ENCODE data around the gene SPATS2.

- no peak for TF ChIP-seq EZH2 (IDR thresholded peaks at IDR 0.05)
- no peak for TF ChIP-seq POLR2AphosphoS5 (IDR thresholded peaks at IDR 0.05; ENCODE audit: borderline replicate concordance, low read depth, low read length)
- TF ChIP-seq FOXP2 (optimal IDR thresholded peaks at IDR 0.05; ENCODE audit: control extremely low read depth, extremely low read length, insufficient read depth): no peak
Measured at GRCh38 chr12:49559011-49559675, 191.9 kb downstream of the SPATS2 start.

All from SK-N-MC (cell line).